NCI-H748 treated with DMSO at 0.1 percent for 48 hours (cell line): ENCODE data around the gene SEC31B.

Experiments
- DNase-seq: peaks from one replicate; lab custom pipeline; 2025; lab: John Stamatoyannopoulos, UW

Gene SEC31B

GRCh38 chr10:100529475-100530298 lies 10.0 kb upstream of the SEC31B start, which contains the start of gene NDUFB8:
Gene NDUFB8, minus strand, starts transcription at chr10:100529871. Its CDS starts 20 bp downstream, at chr10:100529851.
- DNase-seq = peak; percentile 31

- no peak for DNase-seq
These were observed 9.3 kb upstream of the SEC31B start for GRCh38 chr10:100528921-100529474.

GRCh38 chr10:100528123-100528886 lies 8.6 kb upstream of the SEC31B start:
- DNase-seq = no peak

GRCh38 chr10:100524638-100525037 lies 5.0 kb upstream of the SEC31B start:
- no peak for DNase-seq

GRCh38 chr10:100524206-100524605 lies 4.5 kb upstream of the SEC31B start:
- DNase-seq = no peak

- DNase-seq = no peak
These were observed 3.3 kb upstream of the SEC31B start for GRCh38 chr10:100522945-100523344.

- no peak for DNase-seq
These were observed 2.6 kb upstream of the SEC31B start for GRCh38 chr10:100522107-100522801.

- no peak for DNase-seq
These were observed 1.1 kb upstream of the SEC31B start for GRCh38 chr10:100520811-100521210.

- DNase-seq = peak; percentile 50
These were observed 860 bp downstream of the SEC31B start for GRCh38 chr10:100518761-100519241.

GRCh38 chr10:100516847-100517246 lies 2.8 kb downstream of the SEC31B start:
- DNase-seq = no peak

GRCh38 chr10:100515612-100516011 lies 4.0 kb downstream of the SEC31B start:
- no peak for DNase-seq

GRCh38 chr10:100510533-100511308 lies 8.9 kb downstream of the SEC31B start:
- no peak for DNase-seq

- no peak for DNase-seq
These were observed 10.3 kb downstream of the SEC31B start for GRCh38 chr10:100509241-100509840.

GRCh38 chr10:100508691-100509150 lies 10.9 kb downstream of the SEC31B start:
- peak; percentile 15 for DNase-seq

- no peak for DNase-seq
These were observed 11.4 kb downstream of the SEC31B start for GRCh38 chr10:100508266-100508665.

- DNase-seq = no peak
These were observed 12.3 kb downstream of the SEC31B start for GRCh38 chr10:100507357-100507732.

- DNase-seq = no peak
These were observed 12.9 kb downstream of the SEC31B start for GRCh38 chr10:100506596-100507356.

GRCh38 chr10:100505164-100505563 lies 14.5 kb downstream of the SEC31B start:
- DNase-seq = no peak

- DNase-seq = no peak
These were observed 15.6 kb downstream of the SEC31B start for GRCh38 chr10:100504096-100504495.

- DNase-seq = no peak
These were observed 16.7 kb downstream of the SEC31B start for GRCh38 chr10:100502926-100503494.
